Kidney (tissue), 14 donors: ENCODE measurements around the gene FBXL17. TPM values are rescaled to one million over a fixed set of nuclear protein-coding genes. Genes with fewer than 3 reads are reported as not detected.

Source experiments
- DNase-seq, 5 donors: peaks; one replicate each; pipeline ENCODE4 v3.0.0-alpha.2; 2013 to 2020
- FAIRE-seq: peaks from 2 replicates; lab custom pipeline; 2012; peaks lifted over from hg19 to GRCh38; lab: Jason Lieb, UNC
- H3K27ac ChIP-seq, 2 donors: one replicate each; pipeline ENCODE4 v1.7.0; 2013; ENCODE audit warnings: low read depth in 2 of 2, low read length in 2 of 2, inconsistent platforms in 1 of 2
- H3K27me3 ChIP-seq: one replicate; pipeline ENCODE4 v1.7.1; 2013; ENCODE audit warnings: low read length, inconsistent platforms; ENCODE audit not compliant: control insufficient read depth, insufficient read depth
- H3K36me3 ChIP-seq, 3 donors: one replicate each; pipeline versions ENCODE4 v1.7.0 to v1.7.1; 2013; ENCODE audit warnings: low read length in 3 of 3, control low read depth in 1 of 3, inconsistent platforms in 1 of 3; ENCODE audit not compliant: insufficient read depth in 3 of 3, control insufficient read depth in 2 of 3
- H3K4me1 ChIP-seq, 3 donors: one replicate each; pipeline versions ENCODE4 v1.7.0 to v1.7.1; 2013; ENCODE audit warnings: low read length in 3 of 3, inconsistent platforms in 1 of 3, low read depth in 1 of 3; ENCODE audit not compliant: control insufficient read depth in 2 of 3, insufficient read depth in 2 of 3
- H3K4me3 ChIP-seq, 3 donors: one replicate each; pipeline versions ENCODE4 v1.7.0 to v1.8.1; 2013; ENCODE audit warnings: low read length in 3 of 3, control low read depth in 1 of 3, inconsistent platforms in 1 of 3
- H3K9ac ChIP-seq, 3 donors: one replicate each; pipeline versions ENCODE4 v1.7.0 to v1.7.1; 2013; ENCODE audit warnings: low read length in 3 of 3, control low read depth in 1 of 3, inconsistent platforms in 1 of 3
- H3K9me3 ChIP-seq, 3 donors: one replicate each; pipeline versions ENCODE4 v1.7.0 to v1.7.1; 2013; ENCODE audit warnings: low read length in 3 of 3, control low read depth in 1 of 3, inconsistent platforms in 1 of 3; ENCODE audit not compliant: control insufficient read depth in 2 of 3, insufficient read depth in 1 of 3
- CTCF ChIP-seq: IDR thresholded peaks from 3 replicates; pipeline ENCODE4 v1.5.1; 2012; ENCODE audit warnings: mild to moderate bottlenecking, moderate library complexity, borderline replicate concordance; ENCODE audit not compliant: insufficient read depth; ENCODE audit errors: extremely low read depth
- intact Hi-C: fragments of 100-400 bp; cut with DNase I; formaldehyde crosslinking; loops from one replicate; pipeline ENCODE4 v1.11.1; 2022
- polyA plus RNA-seq: library from polyadenylated mRNA; stranded (reverse); fragments of 350-450 nt; fragmentation: Illumina TruSeq; extraction: RNeasy Lipid Tissue Mini Kit (QIAGEN cat#74804); gene quantifications from one replicate; pipeline ENCODE4 v1.2.3, GENCODE V29; 2014; ENCODE audit warnings: low read depth, low replicate concordance; ENCODE audit not compliant: insufficient read depth
- total RNA-seq: library from RNA; stranded (reverse); fragmentation: NEBNext Ultra II Directional; extraction: Animal tissue kit (Norgen Biotek cat#: 25700); gene quantifications from one replicate; pipeline ENCODE4 v1.2.1, GENCODE V29; 2021
- donor health status: control.
- donor health status: control.
- donor health status: control.
- donor health status: control.
- donor health status: control.
- donor health status: DM: yes; HTN: yes; CAD: no.
- donor health status: Normal renal cell carcinoma (clear cell type).

Gene FBXL17
- total and polyA plus RNA-seq, 2 donors from 2014 or later = 11.7 to 26.5 TPM

DNA sequence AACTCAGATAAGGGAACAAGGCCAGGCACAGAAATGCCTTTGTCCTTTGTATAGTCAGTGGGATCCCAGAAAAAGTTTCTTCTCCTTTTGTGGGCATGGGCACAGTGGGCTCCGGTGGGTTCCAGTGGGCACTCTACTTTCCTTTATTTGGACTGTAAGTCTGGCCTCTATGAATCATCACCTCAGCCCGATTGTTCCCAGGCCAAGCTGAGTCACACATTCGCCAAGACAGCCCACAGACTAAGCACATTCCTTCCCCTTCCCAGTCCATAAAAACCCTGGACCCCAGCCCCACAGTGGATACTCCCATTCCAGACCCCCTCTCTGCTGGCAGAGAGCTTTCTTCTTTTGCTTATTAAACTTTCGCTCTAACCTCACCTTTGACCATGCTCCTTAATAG lies 165.0 kb downstream of the FBXL17 start:
- H3K27ac ChIP-seq = no peak overlapping the region
- intact Hi-C loops = no loop called here
- H3K27me3 ChIP-seq = no peaks in the 10 kb centered on the region
- H3K36me3 ChIP-seq = no peaks in the 10 kb centered on the region
- H3K9me3 ChIP-seq = no peaks in the 10 kb centered on the region
- no peaks in the 10 kb centered on the region for H3K4me1 ChIP-seq
- no peak overlapping the region for H3K4me3 ChIP-seq
- FAIRE-seq (no peak), DNase-seq (no peak)
- no peak for TF ChIP-seq CTCF
- no peak overlapping the region for H3K9ac ChIP-seq

DNA sequence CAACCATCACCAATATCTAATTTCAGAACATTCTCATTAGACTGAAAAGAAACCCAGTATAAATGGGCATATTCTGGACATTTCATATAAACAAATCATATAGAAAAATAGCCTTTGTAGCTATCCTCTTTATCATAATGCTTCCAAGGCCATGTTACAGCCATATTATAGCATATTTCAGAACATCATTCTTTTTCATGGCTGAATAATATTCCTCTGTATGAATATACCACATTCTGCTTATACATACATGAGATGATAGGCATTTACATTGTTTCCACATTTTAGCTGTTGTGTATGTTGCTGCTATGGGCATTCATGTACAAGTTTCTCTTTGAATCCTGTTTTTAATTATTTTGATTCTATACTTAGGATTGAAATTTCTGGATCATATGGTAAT lies 167.0 kb downstream of the FBXL17 start:
- DNase-seq = no peak
- no peak for FAIRE-seq
- Histone ChIP-seq H3K4me1 (no peaks in the 10 kb centered on the region), H3K4me3 (no peak overlapping the region), H3K36me3 (no peaks in the 10 kb centered on the region), H3K27ac (no peak overlapping the region), H3K27me3 (no peaks in the 10 kb centered on the region), H3K9ac (no peak overlapping the region), H3K9me3 (no peaks in the 10 kb centered on the region)
- TF ChIP-seq CTCF = no peak
- intact Hi-C loops = no loop called here

- Histone ChIP-seq H3K4me3 (no peak overlapping the region), H3K36me3 (no peaks in the 10 kb centered on the region), H3K9me3 (no peaks in the 10 kb centered on the region), H3K27me3 (no peaks in the 10 kb centered on the region), H3K4me1 (no peaks in the 10 kb centered on the region), H3K9ac (no peak overlapping the region), H3K27ac (no peak overlapping the region)
- no peak for FAIRE-seq
- DNase-seq = peak in 4 of 5 donors; percentile 8 to 35 (median 26)
- intact Hi-C loops = no loop called here
- no peak for TF ChIP-seq CTCF
These were observed 169.0 kb downstream of the FBXL17 start for GRCh38 chr5:108212775-108213346.

DNA sequence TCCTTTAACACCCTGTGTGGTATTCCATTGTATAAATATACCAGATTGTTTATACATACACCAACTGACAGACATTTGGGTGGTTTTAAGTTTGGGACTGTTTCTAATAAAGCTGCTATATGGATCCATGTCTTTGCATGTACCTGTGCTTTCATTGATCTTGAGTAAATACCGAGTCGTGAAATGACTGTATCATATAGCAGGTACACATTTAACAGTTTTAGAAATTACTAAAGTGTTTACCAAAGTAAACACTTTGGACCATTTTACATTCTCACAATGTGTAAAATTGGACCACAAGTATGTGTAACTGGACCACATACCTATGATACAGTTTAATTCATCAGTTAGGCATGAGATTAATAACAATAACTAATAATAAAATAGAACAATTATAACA lies 175.2 kb downstream of the FBXL17 start:
- H3K4me1 ChIP-seq = no peaks in the 10 kb centered on the region
- H3K27me3 ChIP-seq = no peaks in the 10 kb centered on the region
- no peak for FAIRE-seq
- H3K27ac ChIP-seq = no peak overlapping the region
- no peaks in the 10 kb centered on the region for H3K9me3 ChIP-seq
- no peak overlapping the region for H3K4me3 ChIP-seq
- intact Hi-C loops = no loop called here
- DNase-seq = no peak
- no peak for TF ChIP-seq CTCF
- no peak overlapping the region for H3K9ac ChIP-seq
- no peaks in the 10 kb centered on the region for H3K36me3 ChIP-seq
